Mesendoderm (in vitro differentiated cells): ENCODE results near the gene NRF1.

ENCODE experiments used
- DNase-seq: peaks from one replicate; pipeline ENCODE4 v3.0.0; 2013
- H2AK5ac ChIP-seq: 2 replicates; pipeline ENCODE4 v1.6.1; 2013; ENCODE audit warnings: low read length, inconsistent platforms
- H2BK120ac ChIP-seq: 2 replicates; pipeline ENCODE4 v1.6.1; 2013; ENCODE audit warnings: low read depth, mild to moderate bottlenecking, low read length, moderate library complexity, mixed read lengths
- H2BK15ac ChIP-seq: replicated peaks from 2 replicates; pipeline ENCODE4 v1.6.1; 2013; ENCODE audit warnings: low read depth, mild to moderate bottlenecking, moderate library complexity
- H2BK5ac ChIP-seq: 2 replicates; pipeline ENCODE4 v1.6.1; 2013; ENCODE audit warnings: low read length, inconsistent platforms
- H3K18ac ChIP-seq: 2 replicates; pipeline ENCODE4 v1.6.1; 2013; ENCODE audit warnings: mild to moderate bottlenecking, low read length, mixed read lengths
- H3K23ac ChIP-seq: one replicate; pipeline ENCODE4 v1.6.1; 2013; ENCODE audit warnings: low read length
- H3K27ac ChIP-seq: 2 replicates; pipeline ENCODE4 v1.5.1; 2013; ENCODE audit warnings: low read depth, mild to moderate bottlenecking, inconsistent platforms, low read length, moderate library complexity
- H3K27me3 ChIP-seq: 2 replicates; pipeline ENCODE4 v1.6.1; 2013; ENCODE audit warnings: low read length, control low read depth, mild to moderate bottlenecking, inconsistent platforms; ENCODE audit not compliant: insufficient read depth, poor library complexity
- H3K36me3 ChIP-seq: 2 replicates; pipeline ENCODE4 v1.6.1; 2013; ENCODE audit warnings: low read length, inconsistent platforms; ENCODE audit not compliant: control insufficient read depth, insufficient read depth
- H3K4ac ChIP-seq: one replicate; pipeline ENCODE4 v1.6.1; 2013; ENCODE audit warnings: low read depth, mild to moderate bottlenecking, low read length, moderate library complexity
- H3K4me1 ChIP-seq: 2 replicates; pipeline ENCODE4 v1.6.1; 2013; ENCODE audit warnings: low read depth, low read length, inconsistent platforms; ENCODE audit not compliant: control insufficient read depth
- H3K4me2 ChIP-seq: 2 replicates; pipeline ENCODE4 v1.6.1; 2013; ENCODE audit warnings: low read length
- H3K4me3 ChIP-seq: 2 replicates; pipeline ENCODE4 v1.5.1; 2013; ENCODE audit warnings: mild to moderate bottlenecking, low read length
- H3K56ac ChIP-seq: one replicate; pipeline ENCODE4 v1.6.1; 2013; ENCODE audit warnings: low read length
- H3K79me1 ChIP-seq: 2 replicates; pipeline ENCODE4 v1.6.1; 2013; ENCODE audit warnings: low read length, inconsistent platforms
- H3K79me2 ChIP-seq: 2 replicates; pipeline ENCODE4 v1.6.1; 2013; ENCODE audit warnings: mild to moderate bottlenecking, low read length; ENCODE audit not compliant: control insufficient read depth, insufficient read depth
- H3K9ac ChIP-seq: 2 replicates; pipeline ENCODE4 v1.6.1; 2013; ENCODE audit warnings: low read length, inconsistent platforms
- H4K5ac ChIP-seq: one replicate; pipeline ENCODE4 v1.6.1; 2013; ENCODE audit warnings: low read length
- H4K8ac ChIP-seq: one replicate; pipeline ENCODE4 v1.6.1; 2013; ENCODE audit warnings: low read depth, mild to moderate bottlenecking, control low read depth, low read length, moderate library complexity
- WGBS: extraction: QIAGEN DNeasy Blood & Tissue Kit; methylation state at CpG from one replicate; pipeline ENCODE4 v1.1.7; 2013; ENCODE audit warnings: low lambda C conversion rate, missing lambda C conversion rate; ENCODE audit not compliant: insufficient coverage; ENCODE audit errors: extremely low coverage; 5-methylcytosine and 5-hydroxymethylcytosine counted together

NRF1 gene

DNA sequence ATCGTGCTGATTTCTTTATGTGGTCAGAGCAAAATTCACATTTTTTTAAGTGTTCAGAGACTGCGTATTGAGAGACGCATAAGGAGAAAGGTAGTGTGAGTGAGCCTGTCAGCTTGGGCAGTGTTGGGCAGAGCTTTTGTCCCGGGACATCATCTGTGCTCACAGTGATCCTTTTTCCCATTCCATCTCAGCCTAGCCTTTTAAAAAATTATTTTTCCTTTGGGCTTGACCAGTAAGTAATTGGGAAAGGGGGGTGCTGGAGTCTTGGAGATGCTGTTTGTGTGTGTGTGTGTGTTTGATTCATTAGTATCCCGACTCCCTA is 1.5 kb downstream of the NRF1 start:
- Histone ChIP-seq H3K79me2 (peaks cover 46% of the 10 kb centered on the region), H3K27ac (no peak overlapping the region), H3K18ac (no peak overlapping the region), H3K23ac (no peak overlapping the region), H3K27me3 (no peaks in the 10 kb centered on the region), H2BK120ac (no peak overlapping the region), H2AK5ac (no peak overlapping the region), H3K79me1 (peaks cover 16% of the 10 kb centered on the region), H4K8ac (no peak overlapping the region), H3K4ac (no peak overlapping the region), H2BK5ac (no peak overlapping the region), H3K4me2 (peak overlapping the region; percentile 76), H2BK15ac (no peak overlapping the region), H3K4me3 (peak overlapping the region; percentile 32), H3K4me1 (peaks cover 6% of the 10 kb centered on the region), H3K9ac (peak overlapping the region; percentile 79), H3K36me3 (no peaks in the 10 kb centered on the region), H3K56ac (peak overlapping the region; percentile 18), H4K5ac (no peak overlapping the region)
- DNase-seq = no peak
- no CpG with 5 or more reads among the region's 5 CpGs for WGBS

DNA sequence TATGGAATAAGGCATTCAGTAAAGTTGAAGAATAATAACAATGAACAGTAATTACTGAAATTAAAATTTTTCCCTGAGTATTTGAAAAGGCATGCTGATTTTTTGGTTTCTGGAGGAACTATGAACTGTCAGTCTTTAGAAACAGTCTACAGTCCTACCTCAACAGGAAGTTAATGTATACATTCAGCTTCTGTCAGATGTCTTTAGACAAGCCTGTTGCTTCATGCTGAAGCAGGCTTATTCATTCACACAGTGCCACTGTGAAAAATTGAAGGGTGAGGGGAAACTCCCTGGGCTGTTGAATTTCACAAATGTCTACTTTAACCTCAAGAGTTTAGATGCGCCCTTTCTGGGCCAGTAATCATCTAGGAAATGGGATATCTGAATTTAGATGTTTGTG is 3.5 kb downstream of the NRF1 start:
- no peak overlapping the region for H2BK5ac ChIP-seq
- H3K18ac ChIP-seq = no peak overlapping the region
- WGBS = no CpG with 5 or more reads among the region's 1 CpG
- H3K4me2 ChIP-seq = no peak overlapping the region
- peaks cover 6% of the 10 kb centered on the region for H3K4me1 ChIP-seq
- H3K23ac ChIP-seq = no peak overlapping the region
- no peak overlapping the region for H2BK15ac ChIP-seq
- H2BK120ac ChIP-seq = no peak overlapping the region
- H4K8ac ChIP-seq = no peak overlapping the region
- H3K9ac ChIP-seq = no peak overlapping the region
- H3K79me1 ChIP-seq = peaks cover 19% of the 10 kb centered on the region
- no peaks in the 10 kb centered on the region for H3K27me3 ChIP-seq
- H3K79me2 ChIP-seq = peaks cover 62% of the 10 kb centered on the region
- H2AK5ac ChIP-seq = no peak overlapping the region
- H3K36me3 ChIP-seq = no peaks in the 10 kb centered on the region
- H3K4me3 ChIP-seq = no peak overlapping the region
- no peak overlapping the region for H3K4ac ChIP-seq
- H3K27ac ChIP-seq = no peak overlapping the region
- no peak overlapping the region for H3K56ac ChIP-seq
- H4K5ac ChIP-seq = no peak overlapping the region
- no peak for DNase-seq

GRCh38 chr7:129616530-129616929 is 5.0 kb downstream of the NRF1 start:
- H3K4me2 ChIP-seq = no peak overlapping the region
- peaks cover 19% of the 10 kb centered on the region for H3K79me1 ChIP-seq
- H3K27ac ChIP-seq = no peak overlapping the region
- no peak overlapping the region for H2BK5ac ChIP-seq
- peak overlapping the region; percentile 19 for H3K9ac ChIP-seq
- WGBS = 100% methylated on average over 1 of the region's 4 CpGs
- H2AK5ac ChIP-seq = no peak overlapping the region
- no peaks in the 10 kb centered on the region for H3K27me3 ChIP-seq
- peaks cover 6% of the 10 kb centered on the region for H3K4me1 ChIP-seq
- no peak for DNase-seq
- no peaks in the 10 kb centered on the region for H3K36me3 ChIP-seq
- H3K18ac ChIP-seq = no peak overlapping the region
- H4K5ac ChIP-seq = no peak overlapping the region
- H3K79me2 ChIP-seq = peaks cover 69% of the 10 kb centered on the region
- H3K56ac ChIP-seq = no peak overlapping the region
- H3K4ac ChIP-seq = no peak overlapping the region
- no peak overlapping the region for H3K23ac ChIP-seq
- H3K4me3 ChIP-seq = no peak overlapping the region
- H2BK120ac ChIP-seq = no peak overlapping the region
- H2BK15ac ChIP-seq = no peak overlapping the region
- no peak overlapping the region for H4K8ac ChIP-seq

GRCh38 chr7:129617178-129617577 is 5.7 kb downstream of the NRF1 start:
- no peak for DNase-seq

DNA sequence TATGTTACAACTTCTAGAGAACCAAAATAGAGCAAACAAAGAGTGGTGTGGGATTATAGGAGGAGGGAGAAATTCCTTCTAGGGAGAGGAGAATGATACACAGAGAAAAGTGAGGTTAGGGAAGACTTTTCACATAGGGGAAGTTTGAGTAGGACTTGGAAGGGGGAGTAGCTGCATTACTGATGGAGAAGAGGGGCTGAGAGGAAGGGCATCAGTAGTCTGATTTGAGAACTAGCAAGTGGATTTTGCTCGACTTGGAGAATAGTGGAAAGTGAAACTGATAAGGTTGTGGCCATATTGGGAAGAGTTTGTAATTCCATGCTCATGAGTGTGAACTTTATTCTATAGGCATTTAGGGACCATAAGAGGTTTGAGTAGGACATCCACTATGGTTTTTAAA is 6.1 kb downstream of the NRF1 start:
- no peak for DNase-seq
- Histone ChIP-seq H2BK120ac (no peak overlapping the region), H4K8ac (no peak overlapping the region), H3K36me3 (no peaks in the 10 kb centered on the region), H3K79me2 (peaks cover 64% of the 10 kb centered on the region), H2BK5ac (no peak overlapping the region), H3K18ac (no peak overlapping the region), H3K4me3 (no peak overlapping the region), H3K4me2 (no peak overlapping the region), H3K4me1 (peaks cover 6% of the 10 kb centered on the region), H2BK15ac (no peak overlapping the region), H2AK5ac (no peak overlapping the region), H3K27me3 (no peaks in the 10 kb centered on the region), H3K56ac (no peak overlapping the region), H4K5ac (no peak overlapping the region), H3K4ac (no peak overlapping the region), H3K27ac (no peak overlapping the region), H3K79me1 (peaks cover 17% of the 10 kb centered on the region), H3K9ac (no peak overlapping the region), H3K23ac (no peak overlapping the region)
- WGBS = no CpG with 5 or more reads among the region's 1 CpG

More at GRCh38 chr7:129617178-129617577, 5.7 kb downstream of the NRF1 start:
- H3K36me3 ChIP-seq = no peaks in the 10 kb centered on the region
- no peak overlapping the region for H2BK5ac ChIP-seq
- no peak overlapping the region for H3K23ac ChIP-seq
- no peak overlapping the region for H3K4ac ChIP-seq
- no peak overlapping the region for H3K18ac ChIP-seq
- H3K27me3 ChIP-seq = no peaks in the 10 kb centered on the region
- H3K4me3 ChIP-seq = no peak overlapping the region
- no peak overlapping the region for H3K27ac ChIP-seq
- peaks cover 69% of the 10 kb centered on the region for H3K79me2 ChIP-seq
- H2AK5ac ChIP-seq = no peak overlapping the region
- peaks cover 19% of the 10 kb centered on the region for H3K79me1 ChIP-seq
- no peak overlapping the region for H2BK15ac ChIP-seq
- WGBS = no CpG with 5 or more reads among the region's 3 CpGs
- peaks cover 6% of the 10 kb centered on the region for H3K4me1 ChIP-seq
- no peak overlapping the region for H3K56ac ChIP-seq
- no peak overlapping the region for H4K8ac ChIP-seq
- no peak overlapping the region for H2BK120ac ChIP-seq
- no peak overlapping the region for H4K5ac ChIP-seq
- H3K9ac ChIP-seq = no peak overlapping the region
- no peak overlapping the region for H3K4me2 ChIP-seq

DNA sequence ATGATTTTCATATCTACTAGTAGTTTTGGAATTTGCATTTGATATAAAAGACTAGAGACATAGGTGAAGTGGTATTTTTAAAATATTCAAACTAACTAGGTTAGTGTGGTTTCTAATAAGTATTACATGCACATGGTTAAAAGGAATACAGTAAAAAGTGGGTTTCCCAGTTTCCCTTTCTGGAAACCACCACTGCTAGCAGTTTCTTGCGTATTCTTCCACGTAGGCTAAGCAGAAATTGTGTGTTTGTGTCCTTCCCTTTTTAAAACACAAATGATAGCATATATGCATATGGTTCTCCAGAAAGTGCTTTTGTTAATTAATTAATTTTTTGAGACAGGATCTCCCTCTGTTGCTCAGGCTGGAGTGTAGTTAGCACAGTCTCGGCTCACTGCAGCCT is 15.4 kb downstream of the NRF1 start:
- no peak overlapping the region for H4K8ac ChIP-seq
- no peak overlapping the region for H3K4me3 ChIP-seq
- no peak overlapping the region for H2AK5ac ChIP-seq
- H3K4me2 ChIP-seq = no peak overlapping the region
- no peak for DNase-seq
- no peaks in the 10 kb centered on the region for H3K4me1 ChIP-seq
- H3K4ac ChIP-seq = no peak overlapping the region
- H3K79me1 ChIP-seq = peaks cover 3% of the 10 kb centered on the region
- no peak overlapping the region for H2BK120ac ChIP-seq
- H3K9ac ChIP-seq = no peak overlapping the region
- H4K5ac ChIP-seq = no peak overlapping the region
- no peak overlapping the region for H3K18ac ChIP-seq
- no peak overlapping the region for H3K23ac ChIP-seq
- H3K27me3 ChIP-seq = no peaks in the 10 kb centered on the region
- peaks cover 22% of the 10 kb centered on the region for H3K79me2 ChIP-seq
- H2BK5ac ChIP-seq = no peak overlapping the region
- no peak overlapping the region for H3K27ac ChIP-seq
- no CpG with 5 or more reads among the region's 3 CpGs for WGBS
- H2BK15ac ChIP-seq = no peak overlapping the region
- H3K36me3 ChIP-seq = no peaks in the 10 kb centered on the region
- no peak overlapping the region for H3K56ac ChIP-seq
